ENCODE data around the gene TTC28. TPM values are rescaled to one million over a fixed set of nuclear protein-coding genes. Genes with fewer than 3 reads are reported as not detected.
A peak's percentile ranks its signal among the peaks of the same experiment; 100 is the strongest.
"Not testable (repeated sequence)": the region's sequence is repeated elsewhere in the genome, so short reads cannot be mapped to it uniquely, and the experiment has no call there.

The TTC28 gene
- polyA plus RNA-seq, 4 donors, result 0.45 to 24.0 (median 3.7) TPM

- not testable (repeated sequence) for H3K4me3 ChIP-seq (ENCODE audit: low read depth in 1 of 3, low read length in 3 of 3); H3K27me3 ChIP-seq (ENCODE audit: control insufficient read depth in 3 of 3, insufficient read depth in 3 of 3, low read length in 3 of 3); H3K27ac ChIP-seq (ENCODE audit: low read depth in 1 of 3, low read length in 2 of 3); FAIRE-seq; H3K4me1 ChIP-seq (ENCODE audit: control insufficient read depth in 3 of 3, insufficient read depth in 2 of 3, low read depth in 1 of 3, low read length in 2 of 3); H3K9me3 ChIP-seq (ENCODE audit: control insufficient read depth in 2 of 2, insufficient read depth in 1 of 2, low read depth in 1 of 2, low read length in 1 of 2); DNase-seq
- WGBS, 3 donors, result 88 to 96% (median 94%) methylated on average over 2 of the region's 2 CpGs
- peaks cover 0 to 10% (median 0%) of the 10 kb centered on the region in 3 donors for H3K36me3 ChIP-seq (ENCODE audit: control insufficient read depth in 3 of 3, insufficient read depth in 2 of 3, low read depth in 1 of 3, low read length in 3 of 3)
Measured at GRCh38 chr22:28689796-28690195, 10.2 kb upstream of the TTC28 start.

- not testable (repeated sequence) for H3K27me3 ChIP-seq (ENCODE audit: control insufficient read depth in 3 of 3, insufficient read depth in 3 of 3, low read length in 3 of 3); H3K36me3 ChIP-seq (ENCODE audit: control insufficient read depth in 3 of 3, insufficient read depth in 2 of 3, low read depth in 1 of 3, low read length in 3 of 3); H3K9me3 ChIP-seq (ENCODE audit: control insufficient read depth in 2 of 2, insufficient read depth in 1 of 2, low read depth in 1 of 2, low read length in 1 of 2); H3K4me3 ChIP-seq (ENCODE audit: low read depth in 1 of 3, low read length in 3 of 3); H3K4me1 ChIP-seq (ENCODE audit: control insufficient read depth in 3 of 3, insufficient read depth in 2 of 3, low read depth in 1 of 3, low read length in 2 of 3); H3K27ac ChIP-seq (ENCODE audit: low read depth in 1 of 3, low read length in 2 of 3); FAIRE-seq; DNase-seq
- WGBS, 3 donors, result 85 to 93% (median 88%) methylated on average over 4 of the region's 4 CpGs
Measured at GRCh38 chr22:28682966-28683365, 3.3 kb upstream of the TTC28 start.

GRCh38 chr22:28680813-28681490 lies 1.3 kb upstream of the TTC28 start:
- H3K27ac ChIP-seq (ENCODE audit: low read depth in 1 of 3, low read length in 2 of 3), result peak overlapping the region in 1 of 3 donors; percentile 51
- not testable (repeated sequence) for H3K9me3 ChIP-seq (ENCODE audit: control insufficient read depth in 2 of 2, insufficient read depth in 1 of 2, low read depth in 1 of 2, low read length in 1 of 2); H3K4me1 ChIP-seq (ENCODE audit: control insufficient read depth in 3 of 3, insufficient read depth in 2 of 3, low read depth in 1 of 3, low read length in 2 of 3); H3K36me3 ChIP-seq (ENCODE audit: control insufficient read depth in 3 of 3, insufficient read depth in 2 of 3, low read depth in 1 of 3, low read length in 3 of 3); H3K4me3 ChIP-seq (ENCODE audit: low read depth in 1 of 3, low read length in 3 of 3); FAIRE-seq; H3K27me3 ChIP-seq (ENCODE audit: control insufficient read depth in 3 of 3, insufficient read depth in 3 of 3, low read length in 3 of 3)
- DNase-seq, result peak; percentile 55 to 77
- 40 to 78% (median 50%) methylated on average over 4 to 5 of the region's 5 CpGs for WGBS, 3 donors

- Histone ChIP-seq H3K4me3 (ENCODE audit: low read depth in 1 of 3, low read length in 3 of 3) (peak overlapping the region; percentile 15 to 73 (median 53)), H3K27ac (ENCODE audit: low read depth in 1 of 3, low read length in 2 of 3) (peak overlapping the region in 1 of 3 donors; percentile 62)
- not testable (repeated sequence) for H3K4me1 ChIP-seq (ENCODE audit: control insufficient read depth in 3 of 3, insufficient read depth in 2 of 3, low read depth in 1 of 3, low read length in 2 of 3); FAIRE-seq; H3K27me3 ChIP-seq (ENCODE audit: control insufficient read depth in 3 of 3, insufficient read depth in 3 of 3, low read length in 3 of 3); H3K36me3 ChIP-seq (ENCODE audit: control insufficient read depth in 3 of 3, insufficient read depth in 2 of 3, low read depth in 1 of 3, low read length in 3 of 3); H3K9me3 ChIP-seq (ENCODE audit: control insufficient read depth in 2 of 2, insufficient read depth in 1 of 2, low read depth in 1 of 2, low read length in 1 of 2)
- WGBS, 3 donors, result 14 to 19% (median 16%) methylated on average over 43 to 58 of the region's 58 CpGs
- DNase-seq, result peak in 1 of 2 donors; percentile 14
Measured at GRCh38 chr22:28678778-28679610, 646 bp downstream of the TTC28 start.

GRCh38 chr22:28678170-28678569 lies 1.5 kb downstream of the TTC28 start:
- not testable (repeated sequence) for H3K4me1 ChIP-seq (ENCODE audit: control insufficient read depth in 3 of 3, insufficient read depth in 2 of 3, low read depth in 1 of 3, low read length in 2 of 3); H3K9me3 ChIP-seq (ENCODE audit: control insufficient read depth in 2 of 2, insufficient read depth in 1 of 2, low read depth in 1 of 2, low read length in 1 of 2); H3K4me3 ChIP-seq (ENCODE audit: low read depth in 1 of 3, low read length in 3 of 3); H3K27me3 ChIP-seq (ENCODE audit: control insufficient read depth in 3 of 3, insufficient read depth in 3 of 3, low read length in 3 of 3); DNase-seq; FAIRE-seq; H3K36me3 ChIP-seq (ENCODE audit: control insufficient read depth in 3 of 3, insufficient read depth in 2 of 3, low read depth in 1 of 3, low read length in 3 of 3); H3K27ac ChIP-seq (ENCODE audit: low read depth in 1 of 3, low read length in 2 of 3)
- WGBS, 3 donors, result 78 to 92% (median 85%) methylated on average over 7 of the region's 7 CpGs

GRCh38 chr22:28674121-28674563 lies 5.5 kb downstream of the TTC28 start:
- FAIRE-seq (no peak), DNase-seq (peak in 1 of 2 donors; percentile 33)
- H3K4me1 ChIP-seq (ENCODE audit: control insufficient read depth in 3 of 3, insufficient read depth in 2 of 3, low read depth in 1 of 3, low read length in 2 of 3), result no peaks in the 10 kb centered on the region
- WGBS, 3 donors, result 61 to 82% (median 62%) methylated on average over 3 of the region's 3 CpGs
- peaks cover 0 to 3% of the 10 kb centered on the region in 2 donors for H3K9me3 ChIP-seq (ENCODE audit: control insufficient read depth in 2 of 2, insufficient read depth in 1 of 2, low read depth in 1 of 2, low read length in 1 of 2)
- peaks cover 0 to 5% (median 0%) of the 10 kb centered on the region in 3 donors for H3K27me3 ChIP-seq (ENCODE audit: control insufficient read depth in 3 of 3, insufficient read depth in 3 of 3, low read length in 3 of 3)
- H3K4me3 ChIP-seq (ENCODE audit: low read depth in 1 of 3, low read length in 3 of 3), result no peak overlapping the region
- H3K36me3 ChIP-seq (ENCODE audit: control insufficient read depth in 3 of 3, insufficient read depth in 2 of 3, low read depth in 1 of 3, low read length in 3 of 3), result no peaks in the 10 kb centered on the region
- H3K27ac ChIP-seq (ENCODE audit: low read depth in 1 of 3, low read length in 2 of 3), result no peak overlapping the region

GRCh38 chr22:28670756-28671155 lies 8.9 kb downstream of the TTC28 start:
- WGBS, 3 donors, result 85 to 91% (median 88%) methylated on average over 3 of the region's 3 CpGs
- DNase-seq, result no peak
- Histone ChIP-seq H3K27ac (ENCODE audit: low read depth in 1 of 3, low read length in 2 of 3) (no peak overlapping the region), H3K9me3 (ENCODE audit: control insufficient read depth in 2 of 2, insufficient read depth in 1 of 2, low read depth in 1 of 2, low read length in 1 of 2) (peaks cover 0 to 3% of the 10 kb centered on the region in 2 donors), H3K4me3 (ENCODE audit: low read depth in 1 of 3, low read length in 3 of 3) (no peak overlapping the region), H3K4me1 (ENCODE audit: control insufficient read depth in 3 of 3, insufficient read depth in 2 of 3, low read depth in 1 of 3, low read length in 2 of 3) (no peaks in the 10 kb centered on the region), H3K36me3 (ENCODE audit: control insufficient read depth in 3 of 3, insufficient read depth in 2 of 3, low read depth in 1 of 3, low read length in 3 of 3) (no peaks in the 10 kb centered on the region), H3K27me3 (ENCODE audit: control insufficient read depth in 3 of 3, insufficient read depth in 3 of 3, low read length in 3 of 3) (no peaks in the 10 kb centered on the region)
- FAIRE-seq, result no peak

- Histone ChIP-seq H3K4me1 (ENCODE audit: control insufficient read depth in 3 of 3, insufficient read depth in 2 of 3, low read depth in 1 of 3, low read length in 2 of 3) (no peaks in the 10 kb centered on the region), H3K27ac (ENCODE audit: low read depth in 1 of 3, low read length in 2 of 3) (no peak overlapping the region), H3K9me3 (ENCODE audit: control insufficient read depth in 2 of 2, insufficient read depth in 1 of 2, low read depth in 1 of 2, low read length in 1 of 2) (peaks cover 0 to 3% of the 10 kb centered on the region in 2 donors), H3K36me3 (ENCODE audit: control insufficient read depth in 3 of 3, insufficient read depth in 2 of 3, low read depth in 1 of 3, low read length in 3 of 3) (no peaks in the 10 kb centered on the region), H3K27me3 (ENCODE audit: control insufficient read depth in 3 of 3, insufficient read depth in 3 of 3, low read length in 3 of 3) (no peaks in the 10 kb centered on the region), H3K4me3 (ENCODE audit: low read depth in 1 of 3, low read length in 3 of 3) (no peak overlapping the region)
- FAIRE-seq, result no peak
- no peak for DNase-seq
- WGBS, 3 donors, result 82 to 89% (median 85%) methylated on average over 4 of the region's 4 CpGs
Measured at GRCh38 chr22:28670161-28670560, 9.5 kb downstream of the TTC28 start.

All from small intestine (tissue), 7 donors.